ENCODE measurements around the gene STAT5B. TPM values are rescaled to one million over a fixed set of nuclear protein-coding genes. Genes with fewer than 3 reads are reported as not detected.
"Not testable (repeated sequence)": the region's sequence is repeated elsewhere in the genome, so short reads cannot be mapped to it uniquely, and the experiment has no call there.

The STAT5B gene
- total RNA-seq, 6 experiments from 2014 or later, result 16.8 to 22.5 (median 20.1) TPM

- TF ChIP-seq CTCF (IDR thresholded peaks at IDR 0.05), result no peak
- Mint-ChIP-seq H3K36me3 (ENCODE audit: low read depth) (peaks cover 5% of the 10 kb centered on the region; the same call in 1 of the 2 replicates), H3K27ac (no peak overlapping the region), H3K4me1 (ENCODE audit: low read depth) (peaks cover 39% of the 10 kb centered on the region), H3K4me3 (no peak overlapping the region), H3K27me3 (ENCODE audit: insufficient read depth) (no peaks in the 10 kb centered on the region), H3K9me3 (no peaks in the 10 kb centered on the region)
- DNase-seq, result no peak
Measured at GRCh38 chr17:42230225-42230624, 46.0 kb downstream of the STAT5B start.

GRCh38 chr17:42227849-42228700 lies 48.1 kb downstream of the STAT5B start:
- Mint-ChIP-seq H3K36me3 (ENCODE audit: low read depth) (peaks cover 5% of the 10 kb centered on the region; the same call in 1 of the 2 replicates), H3K27me3 (ENCODE audit: insufficient read depth) (no peaks in the 10 kb centered on the region), H3K4me3 (no peak overlapping the region), H3K9me3 (no peaks in the 10 kb centered on the region), H3K4me1 (ENCODE audit: low read depth) (peaks cover 27% of the 10 kb centered on the region), H3K27ac (no peak overlapping the region; the same call in 1 of the 2 replicates)
- DNase-seq, result peak; percentile 11
- TF ChIP-seq CTCF (IDR thresholded peaks at IDR 0.05), result no peak

- Mint-ChIP-seq H3K9me3 (no peaks in the 10 kb centered on the region), H3K27ac (no peak overlapping the region), H3K4me1 (ENCODE audit: low read depth) (peaks cover 24% of the 10 kb centered on the region), H3K4me3 (no peak overlapping the region), H3K27me3 (ENCODE audit: insufficient read depth) (no peaks in the 10 kb centered on the region; the same call in 1 of the 2 replicates), H3K36me3 (ENCODE audit: low read depth) (peaks cover 10% of the 10 kb centered on the region)
- no peak for TF ChIP-seq CTCF (IDR thresholded peaks at IDR 0.05)
- DNase-seq, result no peak
Measured at GRCh38 chr17:42225646-42226045, 50.5 kb downstream of the STAT5B start.

GRCh38 chr17:42224651-42225050 lies 51.5 kb downstream of the STAT5B start:
- H3K4me1 Mint-ChIP-seq (ENCODE audit: low read depth), result peaks cover 24% of the 10 kb centered on the region
- no peak overlapping the region for H3K4me3 Mint-ChIP-seq
- DNase-seq, result no peak
- H3K27me3 Mint-ChIP-seq (ENCODE audit: insufficient read depth), result no peaks in the 10 kb centered on the region; the same call in 1 of the 2 replicates
- H3K27ac Mint-ChIP-seq, result no peak overlapping the region
- TF ChIP-seq CTCF (IDR thresholded peaks at IDR 0.05), result no peak
- peaks cover 10% of the 10 kb centered on the region for H3K36me3 Mint-ChIP-seq (ENCODE audit: low read depth)
- H3K9me3 Mint-ChIP-seq, result no peaks in the 10 kb centered on the region

GRCh38 chr17:42221886-42222745 lies 54.1 kb downstream of the STAT5B start:
- TF ChIP-seq CTCF (IDR thresholded peaks at IDR 0.05), result peak; percentile 75
- DNase-seq, result peak; percentile 35
- Mint-ChIP-seq H3K36me3 (ENCODE audit: low read depth) (peaks cover 10% of the 10 kb centered on the region), H3K9me3 (no peaks in the 10 kb centered on the region), H3K27ac (no peak overlapping the region), H3K4me1 (ENCODE audit: low read depth) (peaks cover 9% of the 10 kb centered on the region), H3K27me3 (ENCODE audit: insufficient read depth) (no peaks in the 10 kb centered on the region; the same call in 1 of the 2 replicates), H3K4me3 (no peak overlapping the region)

- not testable (repeated sequence) for H3K4me3 Mint-ChIP-seq; H3K27me3 Mint-ChIP-seq (ENCODE audit: insufficient read depth); H3K9me3 Mint-ChIP-seq; H3K27ac Mint-ChIP-seq; H3K4me1 Mint-ChIP-seq (ENCODE audit: low read depth); H3K36me3 Mint-ChIP-seq (ENCODE audit: low read depth); DNase-seq
Measured at GRCh38 chr17:42219280-42219679, 56.9 kb downstream of the STAT5B start.

All from HFFc6 (cell line).